Limb (tissue), 2 donors: ENCODE measurements around the gene NID1.

Source experiments
- DNase-seq, 2 donors: peaks; one replicate each; pipeline ENCODE4 v3.0.0-alpha.2; 2016; ENCODE audit errors: extremely low spot score in 2 of 2

The NID1 gene

DNA sequence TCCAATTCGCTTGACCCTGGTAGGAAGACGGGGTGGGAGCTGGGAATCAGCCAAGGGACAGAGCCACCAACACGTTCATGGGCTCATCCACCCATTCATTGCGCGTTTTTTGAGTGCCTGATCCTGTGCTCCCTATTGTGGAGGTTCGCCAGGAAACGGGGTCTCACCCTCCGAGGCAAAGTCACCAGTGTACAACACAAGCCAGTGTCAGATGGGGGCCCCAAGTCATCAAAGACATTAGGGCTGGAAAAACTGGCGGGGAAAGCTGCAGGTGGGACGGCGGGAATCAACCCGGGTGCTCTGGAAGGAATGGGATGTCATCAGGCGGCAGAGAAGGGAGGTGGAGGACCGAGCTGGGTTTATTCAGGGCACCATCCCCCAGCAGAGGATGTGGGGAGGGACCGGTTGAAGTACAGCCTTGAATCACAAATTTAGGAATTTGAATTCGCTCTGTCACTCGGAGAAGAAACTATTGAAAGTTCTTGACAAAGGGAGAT lies 667 bp upstream of the NID1 start:
- DNase-seq, result no peak

DNA sequence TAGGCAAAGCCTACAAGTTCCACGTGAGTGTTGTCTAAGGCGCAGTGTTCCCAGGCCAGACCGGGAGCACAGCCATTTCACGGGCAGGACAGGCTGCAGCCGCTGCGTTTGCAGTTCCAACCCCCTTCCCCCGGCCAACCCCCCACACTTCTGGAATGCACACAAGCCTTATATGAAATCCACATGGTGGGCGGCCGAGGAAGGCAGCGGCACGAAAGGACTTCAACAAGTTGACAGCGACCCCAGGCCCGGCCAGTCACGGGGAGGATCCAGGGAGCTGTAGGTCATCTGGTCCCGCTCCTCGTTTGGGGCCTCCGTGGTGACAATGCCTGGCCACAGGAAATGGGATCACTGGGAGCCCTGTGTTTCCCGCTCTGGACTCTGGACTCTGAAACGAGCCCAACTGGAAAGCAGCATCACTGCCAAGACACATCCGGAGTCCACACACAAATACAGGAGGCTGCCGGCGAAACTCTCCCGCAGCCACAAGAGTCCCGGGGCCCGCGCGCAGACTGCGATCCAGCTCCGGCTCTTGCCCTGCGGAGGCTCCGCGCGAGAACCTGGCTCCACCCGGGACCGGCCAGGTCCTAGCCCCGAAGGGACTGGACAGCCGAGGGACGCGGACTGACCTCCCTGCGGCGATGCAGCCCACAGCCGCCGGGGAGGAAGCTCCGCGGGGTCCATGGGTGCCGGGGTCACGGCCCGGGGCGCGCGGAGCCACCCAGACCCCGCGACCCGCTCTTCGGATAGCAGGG lies 794 bp downstream of the NID1 start:
- peak; percentile 66 to 80 for DNase-seq

DNA sequence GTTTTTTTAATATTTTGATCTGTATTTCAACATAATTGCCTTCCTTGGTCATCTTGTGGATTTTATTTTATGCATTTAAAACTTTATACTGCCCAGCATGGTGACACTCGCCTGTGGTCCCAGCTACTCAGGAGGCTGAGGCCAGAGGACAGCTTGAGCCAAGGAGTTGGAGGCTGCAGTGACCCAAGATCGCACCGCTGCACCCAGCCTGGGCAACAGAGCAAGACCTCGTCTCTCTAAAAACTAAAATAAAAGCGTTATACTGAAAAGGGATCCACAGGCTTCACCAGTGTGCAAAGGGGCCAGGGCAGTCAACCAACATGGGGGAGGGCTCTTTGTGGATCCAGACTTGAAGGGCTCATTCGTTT lies 1.4 kb downstream of the NID1 start:
- no peak for DNase-seq

DNA sequence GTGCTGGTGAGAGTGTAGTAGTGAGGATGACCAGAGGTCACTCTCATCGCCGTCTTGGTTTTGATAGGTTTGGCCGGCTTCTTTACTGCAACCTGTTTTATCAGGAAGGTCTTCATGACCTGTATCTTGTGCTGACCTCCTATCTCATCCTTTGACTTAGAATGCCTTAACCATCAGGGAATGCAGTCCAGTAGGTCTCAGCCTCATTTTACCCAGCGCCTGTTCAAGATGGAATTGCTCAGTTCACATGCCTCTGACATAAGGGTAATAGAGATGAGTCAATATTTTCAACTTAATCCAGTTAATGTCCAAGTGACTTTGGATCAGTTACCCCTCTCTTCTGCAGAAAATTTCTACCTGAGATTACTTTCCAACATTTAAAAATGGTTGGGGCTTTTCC lies 4.6 kb downstream of the NID1 start:
- DNase-seq, result no peak

DNA sequence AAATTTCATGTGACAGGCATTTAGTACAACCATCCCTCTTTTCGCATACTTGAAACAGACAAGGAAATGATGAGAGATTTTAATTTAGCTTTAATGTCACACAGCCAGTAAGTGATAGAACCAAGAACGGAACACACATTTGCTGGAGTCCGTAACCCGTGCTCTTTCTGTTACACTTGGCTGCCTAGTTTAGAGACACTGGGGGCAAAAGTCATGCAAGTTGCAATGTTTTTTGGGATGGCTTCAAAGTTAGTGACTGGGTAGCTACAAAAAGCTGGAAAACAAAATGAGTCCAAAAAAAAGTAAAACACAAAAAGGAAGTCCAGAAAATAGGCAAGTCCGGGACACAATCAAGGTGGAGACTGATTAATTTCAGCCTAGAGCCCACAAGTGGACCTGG lies 5.9 kb downstream of the NID1 start:
- DNase-seq, result no peak

DNA sequence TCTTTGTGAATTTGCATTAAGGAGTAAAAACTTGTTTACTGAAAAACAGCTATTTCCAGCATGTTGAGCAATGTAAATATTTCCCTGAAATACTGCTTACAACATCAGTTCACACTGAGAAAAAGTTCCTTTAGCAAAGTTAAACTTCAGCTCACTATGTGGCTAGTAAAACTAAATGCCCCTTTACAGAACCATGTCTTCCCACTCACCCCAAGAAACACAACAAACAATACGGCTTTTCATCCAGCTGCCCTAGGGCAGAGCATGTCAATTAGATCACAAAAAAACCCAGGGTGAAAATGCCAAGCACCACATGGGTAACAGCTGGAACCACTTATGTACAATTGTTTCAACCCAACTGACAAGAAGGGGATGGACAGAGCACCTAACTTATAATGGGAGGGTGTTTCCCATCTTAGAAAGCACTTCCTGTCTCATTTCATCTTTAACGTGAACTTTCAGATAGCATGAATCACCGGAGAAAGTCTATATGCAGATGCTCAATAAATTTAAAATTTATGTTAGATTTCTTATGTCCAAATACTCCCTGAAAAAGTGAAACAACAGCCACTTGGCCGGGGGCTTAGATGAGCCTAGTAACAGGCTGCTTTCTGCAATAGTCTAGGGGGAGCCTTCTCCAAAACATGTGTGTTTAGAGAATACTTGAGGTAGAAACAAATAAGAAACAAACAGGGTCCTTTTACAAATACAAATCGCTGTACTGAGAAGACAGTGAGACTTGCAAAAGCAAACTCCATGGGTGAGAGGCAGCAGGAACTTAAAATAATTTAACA lies 6.6 kb downstream of the NID1 start:
- no peak for DNase-seq

DNA sequence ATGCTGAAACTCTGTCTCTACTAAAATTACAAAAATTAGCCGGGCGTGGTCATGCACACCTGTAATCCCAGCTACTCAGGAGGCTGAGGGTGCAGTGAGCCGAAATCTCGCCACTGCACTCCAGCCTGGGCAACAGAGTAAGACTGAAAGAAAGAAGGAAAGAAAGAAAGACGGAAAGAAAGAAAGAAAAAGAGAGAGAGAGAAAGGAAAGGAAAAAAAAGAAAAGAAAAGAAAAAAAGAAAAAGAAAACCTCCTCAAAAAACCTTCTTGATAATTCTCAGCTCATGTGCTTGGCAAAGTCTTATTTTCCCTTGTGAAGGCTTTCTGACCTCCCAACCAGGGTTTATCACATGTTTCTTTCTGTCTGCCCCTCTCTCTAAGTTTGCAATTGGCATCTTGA lies 7.3 kb downstream of the NID1 start:
- DNase-seq, result no peak

DNA sequence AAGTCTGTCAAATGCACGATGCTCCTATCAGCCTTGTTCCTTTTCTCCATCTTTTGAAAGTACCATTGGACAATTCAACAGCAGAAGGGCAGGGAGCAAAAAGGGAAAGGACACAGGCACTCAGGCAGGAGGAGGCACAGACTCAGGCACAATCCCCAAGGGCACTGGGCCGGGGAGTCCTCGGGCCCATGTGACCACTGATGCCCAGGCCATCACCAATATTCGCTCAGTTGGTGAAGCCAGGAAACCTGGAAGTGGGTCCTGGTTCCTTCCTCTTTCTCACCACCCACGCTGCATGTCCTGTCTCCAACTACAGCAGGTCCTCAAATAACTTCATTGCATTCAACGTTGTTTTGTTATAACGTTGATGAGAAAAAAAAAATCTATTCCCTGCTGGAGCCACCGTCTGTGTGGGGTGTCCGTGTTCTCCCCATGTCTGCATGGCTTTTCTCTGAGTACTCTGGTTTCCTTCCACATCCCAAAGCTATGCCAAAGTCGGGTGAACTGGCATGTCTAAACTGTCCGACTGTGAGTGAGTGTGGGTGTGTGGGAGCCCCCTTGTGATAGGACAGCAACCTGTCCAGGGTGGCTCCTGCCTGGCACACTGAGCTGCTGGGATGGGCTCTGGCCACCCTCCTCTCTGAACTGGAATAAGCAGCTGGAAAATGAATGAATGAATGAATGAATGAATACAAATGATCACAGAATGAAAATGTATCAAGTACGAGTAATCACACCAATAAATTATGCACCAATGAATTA lies 12.5 kb downstream of the NID1 start:
- DNase-seq, result no peak

DNA sequence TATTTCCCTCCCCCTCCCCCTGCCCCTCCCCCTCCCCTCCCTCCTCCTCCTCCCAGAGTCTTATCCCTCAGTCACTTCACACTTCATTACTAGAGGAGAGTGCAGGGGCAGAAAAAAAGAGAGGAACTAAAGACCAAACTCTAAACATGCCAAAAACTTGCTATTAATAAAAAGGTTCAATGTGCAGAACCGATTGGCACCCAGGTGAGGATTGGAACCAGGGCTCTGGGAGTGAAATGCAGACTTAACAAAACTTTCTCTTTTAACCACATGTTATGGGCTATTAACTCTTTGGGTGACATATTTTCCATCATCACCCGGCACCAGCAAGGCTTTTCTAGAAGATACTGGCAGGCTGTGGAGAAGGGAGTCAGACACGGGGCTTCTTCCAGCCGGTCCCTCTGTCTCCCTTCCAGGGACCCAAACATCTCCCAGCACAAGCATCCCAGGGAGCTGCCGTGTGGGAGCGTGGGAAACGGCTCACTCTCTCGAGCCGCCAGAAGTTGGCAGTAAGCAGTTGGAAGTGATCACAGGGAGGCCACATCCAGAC lies 13.6 kb downstream of the NID1 start:
- DNase-seq, result no peak

DNA sequence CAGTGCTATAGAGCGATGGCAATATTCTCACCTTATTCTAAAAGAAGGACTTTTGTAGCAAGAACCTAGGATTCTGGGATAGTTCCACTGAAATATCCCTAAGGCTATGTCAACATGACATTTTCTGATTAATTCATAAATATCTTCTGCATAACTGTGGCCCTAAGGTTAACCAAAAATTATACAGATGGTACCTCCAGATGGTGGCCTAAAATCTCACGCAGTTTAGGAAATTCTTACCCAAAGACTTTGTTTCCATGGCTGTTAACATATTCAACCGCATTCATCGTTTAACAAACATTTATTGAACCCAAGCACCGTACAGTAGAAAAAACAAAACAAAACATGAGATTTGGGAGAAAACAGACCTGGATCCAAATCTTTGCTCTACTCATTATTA lies 19.1 kb downstream of the NID1 start:
- no peak for DNase-seq

DNA sequence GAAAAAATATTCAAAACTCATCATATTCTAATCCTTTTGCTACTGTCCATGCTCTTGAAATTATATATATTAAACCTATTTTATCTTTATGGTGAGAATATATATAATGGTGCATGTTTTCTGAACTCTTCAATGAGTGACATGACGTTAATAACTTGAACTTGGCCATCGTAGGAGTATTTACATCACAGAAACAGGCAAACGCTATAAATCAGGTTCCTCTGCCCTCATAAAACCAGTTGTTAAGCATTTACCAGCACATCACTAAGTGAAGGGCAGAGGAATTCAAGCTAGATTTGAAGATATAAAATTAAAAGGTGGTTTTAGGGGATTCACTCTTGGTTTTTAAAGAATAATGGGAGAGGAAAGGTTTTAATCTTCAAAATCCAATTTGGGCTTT lies 20.5 kb downstream of the NID1 start:
- no peak for DNase-seq

DNA sequence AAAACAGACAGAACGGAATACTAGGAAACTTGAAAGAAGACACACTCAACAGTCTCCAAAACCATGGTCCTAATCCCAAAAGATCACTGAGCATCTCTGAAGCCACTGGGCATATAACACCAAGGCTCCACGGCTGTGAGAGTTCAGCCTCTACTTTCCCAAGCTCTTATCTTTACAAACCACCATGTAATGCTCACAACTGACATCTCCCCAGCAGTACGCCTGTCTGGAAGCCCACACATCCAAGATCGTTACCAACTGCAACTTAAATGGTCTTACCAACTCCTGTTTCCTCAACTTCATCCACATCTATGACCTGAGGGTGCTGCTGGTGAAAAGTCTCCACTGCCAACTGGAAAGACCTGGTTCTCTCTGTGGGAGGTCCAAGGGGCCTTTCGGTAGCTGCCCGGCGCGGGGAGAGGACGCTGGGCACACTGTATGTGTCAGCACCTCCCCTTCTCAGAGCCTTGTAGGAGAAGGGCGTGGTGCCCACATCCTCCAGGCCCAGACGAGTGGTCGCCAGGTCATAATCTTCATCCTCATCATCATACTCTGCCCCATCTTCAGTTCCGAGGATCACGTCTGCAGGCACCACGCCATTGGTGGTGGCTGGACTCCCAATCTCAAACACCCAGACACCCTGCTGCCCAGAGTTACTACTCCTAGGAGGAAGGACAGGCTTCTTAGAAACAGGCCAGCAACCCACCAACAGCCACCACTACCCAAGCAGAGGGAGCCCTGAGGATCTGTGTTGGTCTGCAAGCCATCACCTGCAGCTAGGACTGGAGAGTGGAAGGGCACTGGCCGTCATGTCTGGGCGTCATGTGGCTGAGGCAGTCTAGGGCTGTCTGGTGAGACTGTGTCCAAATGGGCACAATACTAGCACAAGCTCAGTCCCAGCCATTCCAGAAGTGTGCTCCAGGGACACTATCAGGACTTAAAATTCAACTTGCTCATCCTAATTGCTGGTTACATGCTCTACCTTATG lies 23.0 kb downstream of the NID1 start:
- DNase-seq, result no peak

DNA sequence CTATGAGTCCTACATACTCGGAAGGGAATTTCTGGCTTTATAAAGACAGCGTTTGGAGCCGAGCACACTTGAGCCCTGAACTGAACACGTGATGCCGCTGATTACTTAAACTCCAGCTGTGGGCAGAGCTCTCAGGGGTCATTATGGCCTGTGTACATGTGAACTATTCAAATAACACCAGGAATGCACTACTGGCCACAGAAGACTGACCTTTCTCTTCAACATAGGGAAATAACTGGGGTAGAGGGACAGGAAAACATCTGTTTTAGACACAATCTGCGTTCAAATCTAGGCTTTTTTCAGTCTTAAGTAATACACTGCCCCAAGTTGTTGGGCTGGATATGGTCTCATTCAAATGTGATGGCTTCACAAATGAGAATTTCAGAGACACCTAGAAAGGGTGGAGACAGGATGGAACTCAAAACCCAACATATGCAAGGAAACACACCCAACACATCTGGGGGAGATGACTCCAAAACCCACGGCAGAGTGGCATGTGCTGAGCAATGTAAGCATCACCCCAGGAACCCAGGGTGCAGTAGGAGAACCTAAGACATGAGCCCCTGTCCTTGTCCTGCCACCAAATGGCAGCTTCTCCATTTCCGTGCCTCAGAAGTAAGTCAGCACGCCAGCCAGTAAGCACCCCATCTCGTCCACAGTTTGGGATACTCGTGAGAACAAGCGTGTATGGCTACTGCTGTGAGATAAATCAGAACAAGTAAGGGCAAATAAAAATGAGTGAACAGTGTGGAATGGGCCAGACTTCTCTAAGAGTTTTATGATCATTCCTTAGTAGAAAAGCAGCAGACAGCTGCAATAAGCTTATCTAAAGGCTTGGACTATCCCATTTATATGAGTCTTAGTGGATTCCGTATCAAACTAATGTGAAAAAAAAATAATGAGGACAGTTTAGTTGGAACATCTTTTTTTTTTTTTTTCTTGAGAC lies 24.9 kb downstream of the NID1 start:
- no peak for DNase-seq

DNA sequence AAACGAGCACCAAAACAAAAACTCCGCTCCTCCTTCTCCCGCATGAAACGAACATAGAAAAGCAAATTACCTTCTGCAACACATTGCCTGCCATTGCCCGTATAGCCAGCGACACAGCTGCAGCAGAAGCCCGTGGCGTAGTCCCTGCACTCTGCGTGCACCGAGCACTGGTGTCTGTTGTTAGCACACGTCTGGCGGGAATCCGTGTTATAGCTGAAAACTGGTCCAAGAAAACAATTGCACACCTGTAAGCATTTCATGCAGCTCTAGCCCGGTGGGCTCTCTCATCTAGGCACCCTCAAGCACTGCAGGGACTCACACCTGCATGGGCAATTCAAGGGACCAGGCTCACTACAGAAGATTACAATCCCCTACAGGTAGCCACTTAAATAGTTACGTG lies 26.9 kb downstream of the NID1 start:
- no peak for DNase-seq

DNA sequence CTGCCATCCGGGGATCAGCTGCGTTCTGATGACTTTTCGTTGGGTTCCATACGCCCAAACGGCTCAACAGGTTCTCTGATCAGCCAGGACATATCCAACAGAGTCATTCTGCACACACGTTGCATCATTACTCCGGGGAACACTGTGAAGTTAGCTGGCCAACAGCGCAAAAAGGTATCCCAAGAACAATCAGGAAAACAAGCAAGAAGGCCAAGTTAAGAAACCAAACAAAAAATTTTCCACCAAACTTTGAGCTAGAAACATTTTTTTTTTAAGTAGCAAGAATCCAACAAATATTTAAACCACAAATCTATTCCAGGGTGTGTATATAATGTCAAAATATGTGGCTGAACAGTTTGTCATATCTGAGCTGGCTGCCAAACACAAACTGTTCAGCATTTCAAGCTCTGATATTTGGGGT lies 29.2 kb downstream of the NID1 start:
- DNase-seq, result no peak

DNA sequence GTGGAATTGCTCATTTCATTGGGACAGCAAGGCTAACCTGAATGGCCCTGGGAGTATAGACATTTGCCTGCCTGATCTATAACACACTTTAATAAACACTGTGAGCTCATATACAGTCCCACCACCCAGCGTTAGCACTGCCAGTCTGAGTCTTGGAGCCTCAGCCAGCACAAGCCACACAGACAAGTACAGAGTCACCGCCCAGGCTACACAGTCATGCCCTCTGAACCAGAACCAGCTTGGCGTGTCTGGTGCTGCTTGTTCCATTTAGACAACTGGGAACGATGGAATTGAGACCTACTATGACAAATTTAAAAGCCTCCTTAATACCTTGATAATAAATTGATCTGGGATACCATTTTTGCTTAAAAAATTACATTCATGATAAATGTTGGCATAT lies 31.6 kb downstream of the NID1 start:
- DNase-seq, result no peak

DNA sequence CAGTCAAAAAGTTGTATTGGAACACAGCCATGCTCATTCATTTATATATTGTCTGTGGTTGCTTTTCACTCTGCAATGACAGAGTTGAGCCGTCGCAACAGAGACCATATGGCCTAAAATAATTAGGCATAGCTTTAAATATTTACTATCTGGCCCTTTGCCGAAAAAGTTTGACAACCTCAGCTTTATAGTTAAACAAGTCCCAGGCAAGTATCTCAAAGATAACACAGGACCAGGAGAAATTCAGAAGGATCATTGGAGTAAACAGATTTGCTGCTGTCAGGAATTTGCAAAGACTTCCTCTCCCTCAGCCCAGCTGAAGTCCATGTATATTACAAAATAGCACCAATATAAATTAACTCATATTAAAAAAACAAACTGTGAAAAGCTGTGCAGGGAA lies 34.4 kb downstream of the NID1 start:
- DNase-seq, result no peak

DNA sequence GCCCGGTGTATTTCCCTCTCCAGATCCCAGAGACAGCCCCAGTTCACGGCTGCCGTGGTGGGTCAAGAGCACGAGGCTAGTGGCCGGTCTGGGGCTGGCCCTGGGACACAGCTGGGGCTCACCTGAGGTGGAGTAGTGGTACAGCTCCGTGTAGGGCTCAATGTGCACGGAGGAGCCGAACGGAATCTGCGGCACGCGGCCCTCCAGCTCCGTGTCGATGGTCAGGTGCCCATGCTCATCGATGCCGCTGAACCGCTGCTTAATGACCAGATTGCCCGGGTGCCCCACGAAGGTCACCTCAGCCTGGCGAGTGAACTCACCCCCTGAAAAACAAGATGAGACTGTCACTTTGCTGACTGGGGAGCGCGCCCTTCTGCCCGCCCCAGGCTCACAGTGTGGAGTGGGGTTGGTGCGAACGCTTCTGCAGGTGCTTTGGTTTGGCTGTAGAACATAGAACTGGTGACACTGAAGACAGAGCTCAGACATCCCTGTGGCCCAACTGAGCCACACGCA lies 35.4 kb downstream of the NID1 start:
- DNase-seq, result no peak

DNA sequence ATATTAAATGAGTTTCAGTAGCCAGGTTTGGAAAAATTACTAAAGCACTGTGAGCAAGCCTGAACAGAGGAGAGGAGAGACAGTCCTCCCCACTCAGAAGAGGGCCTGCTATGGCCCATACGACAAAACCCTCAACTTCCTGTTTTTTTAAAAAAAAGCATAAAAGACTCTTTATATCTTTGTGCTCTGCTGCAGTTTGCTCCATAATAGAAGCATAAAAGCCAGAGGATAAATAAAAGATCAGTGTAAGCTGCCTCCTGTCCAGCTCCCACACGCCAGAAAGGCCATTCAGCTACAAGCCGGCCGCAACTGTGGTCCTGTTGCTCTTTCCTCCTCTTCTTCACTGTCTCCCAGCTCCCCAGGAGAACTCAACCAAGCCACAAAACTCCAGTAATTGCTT lies 37.8 kb downstream of the NID1 start:
- no peak for DNase-seq
